ENCODE results near the gene LCN6.

DNA sequence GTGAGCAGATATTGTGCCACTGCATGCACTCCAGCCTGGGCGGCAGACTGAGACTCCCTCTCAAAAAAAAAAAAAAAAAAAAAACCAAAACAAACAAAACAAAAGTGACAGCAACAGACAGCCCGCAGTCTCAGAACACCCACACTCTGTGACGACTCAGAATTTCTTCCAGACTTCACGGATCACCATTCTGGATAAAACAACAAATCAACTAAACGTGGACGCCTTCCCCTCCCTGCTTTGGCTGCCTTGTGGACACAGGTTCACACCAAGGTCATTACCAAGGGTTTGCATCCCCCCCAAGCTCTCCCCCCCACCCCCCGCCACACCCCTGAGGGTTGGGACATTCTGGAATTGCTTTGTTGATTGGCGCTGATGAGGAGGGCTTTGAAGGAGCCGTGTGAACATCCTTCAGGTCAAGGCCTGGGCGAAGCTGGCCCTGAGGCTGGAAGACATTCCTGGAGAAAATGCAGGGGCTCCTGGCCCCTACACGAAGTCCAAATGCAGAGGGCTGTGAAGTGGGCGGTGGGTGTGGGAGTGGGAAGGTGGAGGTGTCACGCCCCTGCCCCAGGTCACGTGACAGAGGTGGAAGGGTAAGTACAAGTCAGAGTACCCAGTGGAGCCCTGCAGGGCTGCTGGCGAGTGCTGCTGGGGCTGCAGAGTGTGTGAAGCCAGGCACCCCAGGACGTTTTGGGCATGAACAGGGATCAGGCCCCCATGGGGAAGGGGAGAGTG, 15.7 kb downstream of the LCN6 start:
- TF ChIP-seq, protein P1, sequence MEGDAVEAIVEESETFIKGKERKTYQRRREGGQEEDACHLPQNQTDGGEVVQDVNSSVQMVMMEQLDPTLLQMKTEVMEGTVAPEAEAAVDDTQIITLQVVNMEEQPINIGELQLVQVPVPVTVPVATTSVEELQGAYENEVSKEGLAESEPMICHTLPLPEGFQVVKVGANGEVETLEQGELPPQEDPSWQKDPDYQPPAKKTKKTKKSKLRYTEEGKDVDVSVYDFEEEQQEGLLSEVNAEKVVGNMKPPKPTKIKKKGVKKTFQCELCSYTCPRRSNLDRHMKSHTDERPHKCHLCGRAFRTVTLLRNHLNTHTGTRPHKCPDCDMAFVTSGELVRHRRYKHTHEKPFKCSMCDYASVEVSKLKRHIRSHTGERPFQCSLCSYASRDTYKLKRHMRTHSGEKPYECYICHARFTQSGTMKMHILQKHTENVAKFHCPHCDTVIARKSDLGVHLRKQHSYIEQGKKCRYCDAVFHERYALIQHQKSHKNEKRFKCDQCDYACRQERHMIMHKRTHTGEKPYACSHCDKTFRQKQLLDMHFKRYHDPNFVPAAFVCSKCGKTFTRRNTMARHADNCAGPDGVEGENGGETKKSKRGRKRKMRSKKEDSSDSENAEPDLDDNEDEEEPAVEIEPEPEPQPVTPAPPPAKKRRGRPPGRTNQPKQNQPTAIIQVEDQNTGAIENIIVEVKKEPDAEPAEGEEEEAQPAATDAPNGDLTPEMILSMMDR (IDR thresholded peaks at IDR 0.05), result no peak
- no peak for TF ChIP-seq POLR2A (IDR thresholded peaks at IDR 0.05)
